IMR-90 (cell line): Measurements from ENCODE around the gene TSPAN3. TPM values are rescaled to one million over a fixed set of nuclear protein-coding genes. Genes with fewer than 3 reads are reported as not detected.
A peak's percentile ranks its signal among the peaks of the same experiment; 100 is the strongest.

ENCODE experiments used
- ATAC-seq: fragments of 200-7000 bp; cut with Tn5 transposase; 2 replicates; pipeline ENCODE4 v1.9.1; 2020; ENCODE audit warnings: low read depth, mild to moderate bottlenecking, moderate library complexity
- BruUV-seq: library from RNA; stranded (reverse); fragments of 400-500 nt; replicated peaks from 2 replicates; lab custom pipeline; 2021; lab: Mats Ljungman, UMichigan
- CTCF ChIA-PET: fragments of 300-600 bp; formaldehyde crosslinking; extraction: SDS; loops from one replicate; lab custom pipeline; 2021; ENCODE audit warnings: antibody characterized with exemption; lab: Yijun Ruan, JAX
- POLR2A ChIA-PET: fragments of 300-600 bp; sonication (Branson Sonifier 250); formaldehyde crosslinking; loops from one replicate; lab custom pipeline; 2022; ENCODE audit warnings: antibody characterized with exemption; ENCODE audit not compliant: unreplicated experiment; lab: Charles Lee
- DNase-seq: peaks from one replicate; pipeline ENCODE4 v3.0.0; 2013
- H2AFZ ChIP-seq: replicated peaks from 2 replicates; pipeline ENCODE3; 2013; ENCODE audit warnings: low read length, mild to moderate bottlenecking; ENCODE audit not compliant: poor library complexity
- H2AK5ac ChIP-seq: 2 replicates; pipeline ENCODE4 v1.6.1; 2013; ENCODE audit warnings: low read depth, low read length, inconsistent platforms
- H2AK9ac ChIP-seq: replicated peaks from 2 replicates; pipeline ENCODE3; 2013; ENCODE audit warnings: mild to moderate bottlenecking, low read depth, low read length, moderate library complexity; ENCODE audit not compliant: poor library complexity
- H2BK120ac ChIP-seq: 2 replicates; pipeline ENCODE4 v1.6.1; 2013; ENCODE audit warnings: low read depth, low read length, inconsistent platforms
- H2BK15ac ChIP-seq: 3 replicates; pipeline ENCODE4 v1.6.1; 2013; ENCODE audit warnings: low read depth, low read length, inconsistent platforms
- H2BK20ac ChIP-seq: 2 replicates; pipeline ENCODE4 v1.6.1; 2013; ENCODE audit warnings: low read depth, mild to moderate bottlenecking, inconsistent platforms, low read length, moderate library complexity
- H2BK5ac ChIP-seq: 2 replicates; pipeline ENCODE4 v1.6.1; 2013; ENCODE audit warnings: mild to moderate bottlenecking, low read depth, low read length, inconsistent platforms; ENCODE audit not compliant: poor library complexity, severe bottlenecking
- H3K14ac ChIP-seq: replicated peaks from 2 replicates; pipeline ENCODE4 v1.6.1; 2013; ENCODE audit warnings: low read depth, low read length, inconsistent platforms
- H3K18ac ChIP-seq: 2 replicates; pipeline ENCODE4 v1.6.1; 2013; ENCODE audit warnings: low read depth, low read length, control low read depth
- H3K23ac ChIP-seq: 2 replicates; pipeline ENCODE4 v1.6.1; 2013; ENCODE audit warnings: low read depth, low read length, inconsistent platforms
- H3K27ac ChIP-seq: 2 replicates; pipeline ENCODE4 v1.5.1; 2013; ENCODE audit warnings: mild to moderate bottlenecking, control low read depth, low read length; ENCODE audit not compliant: insufficient read depth
- H3K27me3 ChIP-seq: 2 replicates; pipeline ENCODE4 v1.6.1; 2013; ENCODE audit warnings: low read length; ENCODE audit not compliant: control insufficient read depth, insufficient read depth
- H3K36me3 ChIP-seq: 2 replicates; pipeline ENCODE4 v1.6.1; 2013; ENCODE audit warnings: low read length, mixed read lengths; ENCODE audit not compliant: control insufficient read depth, insufficient read depth
- H3K4ac ChIP-seq: 2 replicates; pipeline ENCODE4 v1.6.1; 2013; ENCODE audit warnings: low read depth, low read length, inconsistent platforms
- H3K4me1 ChIP-seq: 2 replicates; pipeline ENCODE4 v1.6.1; 2013; ENCODE audit warnings: low read length, mixed read lengths; ENCODE audit not compliant: control insufficient read depth, insufficient read depth
- H3K4me2 ChIP-seq: 2 replicates; pipeline ENCODE4 v1.6.1; 2013; ENCODE audit warnings: low read depth, mild to moderate bottlenecking, control low read depth, low read length, moderate library complexity
- H3K4me3 ChIP-seq: 2 replicates; pipeline ENCODE4 v1.5.1; 2013; ENCODE audit warnings: low read depth, mild to moderate bottlenecking, control low read depth, low read length, moderate library complexity; ENCODE audit not compliant: insufficient read depth
- H3K56ac ChIP-seq: 2 replicates; pipeline ENCODE4 v1.6.1; 2013; ENCODE audit warnings: low read length, inconsistent platforms; ENCODE audit not compliant: insufficient read depth; ENCODE audit errors: extremely low read depth
- H3K79me1 ChIP-seq, 2 experiments: 2 replicates each; pipeline ENCODE4 v1.6.1; 2013; ENCODE audit warnings: low read length in 2 of 2, inconsistent platforms in 1 of 2, low read depth in 1 of 2
- H3K9ac ChIP-seq: 2 replicates; pipeline ENCODE4 v1.6.1; 2013; ENCODE audit warnings: low read depth, low read length, control low read depth
- H3K9me1 ChIP-seq: 2 replicates; pipeline ENCODE4 v1.6.1; 2013; ENCODE audit warnings: low read length, inconsistent platforms; ENCODE audit not compliant: insufficient read depth
- H3K9me3 ChIP-seq: 2 replicates; pipeline ENCODE4 v1.6.1; 2013; ENCODE audit warnings: low read length; ENCODE audit not compliant: control insufficient read depth, insufficient read depth
- H4K20me1 ChIP-seq: 2 replicates; pipeline ENCODE4 v1.6.1; 2013; ENCODE audit warnings: low read length, inconsistent platforms; ENCODE audit not compliant: insufficient read depth
- H4K5ac ChIP-seq: 2 replicates; pipeline ENCODE4 v1.6.1; 2013; ENCODE audit warnings: mild to moderate bottlenecking, low read depth, low read length, control low read depth
- H4K8ac ChIP-seq, 2 experiments: 2 replicates each; pipeline ENCODE4 v1.6.1; 2013; ENCODE audit warnings: low read depth in 2 of 2, low read length in 2 of 2, control low read depth in 1 of 2, inconsistent platforms in 1 of 2
- H4K91ac ChIP-seq: 2 replicates; pipeline ENCODE4 v1.6.1; 2013; ENCODE audit warnings: low read depth, low read length, inconsistent platforms; ENCODE audit not compliant: insufficient read depth
- CEBPB ChIP-seq: IDR thresholded peaks from 2 replicates; pipeline ENCODE4 v1.6.1; 2012; ENCODE audit warnings: low read depth, low read length, improper control_type of control experiment
- CHD1 ChIP-seq: IDR thresholded peaks from 2 replicates; pipeline ENCODE4 v1.6.1; 2012; ENCODE audit warnings: low read depth, low read length, improper control_type of control experiment
- FOS ChIP-seq: fragments of 150-350 bp; IDR thresholded peaks from 2 replicates; pipeline ENCODE4 v1.6.1; 2016; ENCODE audit warnings: low read depth, low read length
- MAZ ChIP-seq: IDR thresholded peaks from 2 replicates; pipeline ENCODE4 v1.6.1; 2012; ENCODE audit warnings: low read depth, mild to moderate bottlenecking, low read length, improper control_type of control experiment, moderate library complexity, borderline replicate concordance
- MXI1 ChIP-seq: IDR thresholded peaks from 2 replicates; pipeline ENCODE4 v1.6.1; 2012; ENCODE audit warnings: low read depth, mild to moderate bottlenecking, low read length, moderate library complexity, borderline replicate concordance
- NFE2L2 ChIP-seq: fragments of 150-350 bp; IDR thresholded peaks from 2 replicates; pipeline ENCODE4 v1.6.1; 2016; ENCODE audit warnings: low read depth, mild to moderate bottlenecking, low read length
- RAD21 ChIP-seq: IDR thresholded peaks from 2 replicates; pipeline ENCODE4 v1.6.1; 2012; ENCODE audit warnings: low read length, improper control_type of control experiment
- RCOR1 ChIP-seq: IDR thresholded peaks from 2 replicates; pipeline ENCODE4 v1.6.1; 2012; ENCODE audit warnings: mild to moderate bottlenecking, low read length, improper control_type of control experiment; ENCODE audit not compliant: insufficient replicate concordance
- RFX5 ChIP-seq: IDR thresholded peaks from 2 replicates; pipeline ENCODE4 v1.8.0; 2012; ENCODE audit warnings: low read depth, mild to moderate bottlenecking, low read length, moderate library complexity
- WGBS, 2 experiments: methylation state at CpG; one replicate each; pipeline versions ENCODE4 v1.1.5 to v1.1.7; 2013; ENCODE audit warnings: missing lambda C conversion rate in 2 of 2; ENCODE audit not compliant: insufficient read length in 1 of 2; ENCODE audit errors: extremely low coverage in 2 of 2; 5-methylcytosine and 5-hydroxymethylcytosine counted together
- dilution Hi-C: fragments of 300-500 bp; cut with HindIII; formaldehyde crosslinking; loops from one replicate; pipeline ENCODE4 v1.14.3; 2018; ENCODE audit warnings: low sequenced_read_pairs; ENCODE audit not compliant: unreplicated experiment
- in situ Hi-C: fragments of 300-500 bp; cut with MboI; formaldehyde crosslinking; loops from 3 replicates; pipeline ENCODE4 v1.14.3; 2019; ENCODE audit warnings: low sequenced_read_pairs, inconsistent platforms, mixed read lengths
- intact Hi-C: fragments of 100-400 bp; cut with micrococcal nuclease; formaldehyde crosslinking; loops from 2 replicates; pipeline ENCODE4 v1.10.0; 2022
- polyA plus RNA-seq, 3 experiments: library from polyadenylated mRNA; depleted of rRNA; stranded (reverse); fragments of >200 nt; gene quantifications; 2 replicates each; pipeline ENCODE4 v1.2.3, GENCODE V29; 2012; ENCODE audit warnings: low replicate concordance in 1 of 3
- total RNA-seq: library from RNA; depleted of rRNA; stranded (reverse); fragments of >200 nt; gene quantifications from 2 replicates; pipeline ENCODE4 v1.2.3, GENCODE V29; 2012
- TF ChIP-seq, protein P1 (sequence below): conservative IDR thresholded peaks from 2 replicates; pipeline ENCODE4 v1.5.1; 2012; ENCODE audit warnings: mild to moderate bottlenecking, low read depth, low read length, improper control_type of control experiment

TSPAN3 gene
- total and polyA plus RNA-seq, 2 of the 4 experiments (the other 2 are of a cell fraction) = 270 to 295 TPM

DNA sequence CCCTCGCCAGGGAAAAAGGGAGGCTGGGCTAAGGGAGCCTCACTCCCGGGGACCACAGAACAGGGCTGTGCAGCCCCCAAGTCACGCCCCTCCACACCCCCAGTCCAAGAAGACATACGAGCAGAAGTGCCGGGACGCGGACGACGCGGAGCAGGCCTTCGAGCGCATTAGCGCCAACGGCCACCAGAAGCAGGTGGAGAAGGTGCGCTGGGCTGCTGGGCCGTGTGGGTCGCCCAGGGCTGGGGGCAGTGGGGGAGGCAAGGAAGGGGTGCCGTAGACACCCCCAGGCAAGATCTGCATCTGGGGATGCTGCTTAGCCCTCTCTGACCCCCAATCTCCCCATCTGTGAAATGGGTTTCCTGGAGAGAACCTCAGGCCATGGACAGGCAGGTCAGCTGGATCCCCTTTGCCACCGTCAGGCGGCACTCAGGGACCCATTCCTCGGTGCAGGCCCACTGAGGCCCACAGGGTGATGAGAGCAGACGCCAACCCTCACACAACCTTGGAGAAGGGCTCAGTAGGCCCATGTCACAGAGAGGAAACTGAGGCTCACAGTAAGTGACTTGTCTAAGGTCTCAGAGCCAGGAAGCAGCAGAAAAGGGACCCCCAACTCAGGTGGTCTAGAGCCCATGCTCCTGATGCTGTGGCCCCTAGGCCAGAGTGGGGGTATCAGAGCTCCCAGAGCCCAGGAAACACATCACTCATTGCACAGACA, 42.3 kb downstream of the TSPAN3 start:
- no peaks in the 10 kb centered on the region; the same call in 1 of the 2 replicates for H3K9me1 ChIP-seq
- CTCF ChIA-PET = no interaction called here
- no peaks in the 10 kb centered on the region for H3K9me3 ChIP-seq
- no peak overlapping the region for H4K5ac ChIP-seq
- BruUV-seq = no TSS peak
- H4K91ac ChIP-seq = no peak overlapping the region
- DNase-seq = no peak
- no peak overlapping the region for H3K14ac ChIP-seq
- POLR2A ChIA-PET = no interaction called here
- no peak overlapping the region for H2BK120ac ChIP-seq
- WGBS, 2 experiments = no CpG with 5 or more reads among the region's 22 CpGs
- intact Hi-C loops = no loop called here
- no peak for ATAC-seq
- H2BK15ac ChIP-seq = no peak overlapping the region
- H3K18ac ChIP-seq = no peak overlapping the region
- dilution Hi-C loops = no loop called here
- H3K23ac ChIP-seq = no peak overlapping the region
- H2BK20ac ChIP-seq = no peak overlapping the region
- no peak overlapping the region for H2AK5ac ChIP-seq
- H4K8ac ChIP-seq = no peak overlapping the region
- no peak overlapping the region for H2AK9ac ChIP-seq
- no peak overlapping the region for H3K27ac ChIP-seq
- no peak overlapping the region for H3K9ac ChIP-seq
- H3K4me2 ChIP-seq = peak overlapping the region; percentile 25; the same call in 1 of the 2 replicates
- H2BK5ac ChIP-seq = no peak overlapping the region
- H3K56ac ChIP-seq = no peak overlapping the region
- TF ChIP-seq CEBPB (no peak), FOS (no peak), CHD1 (no peak), NFE2L2 (no peak), MXI1 (no peak), RAD21 (no peak), RCOR1 (no peak), RFX5 (no peak), MAZ (no peak)
- TF ChIP-seq, protein P1, sequence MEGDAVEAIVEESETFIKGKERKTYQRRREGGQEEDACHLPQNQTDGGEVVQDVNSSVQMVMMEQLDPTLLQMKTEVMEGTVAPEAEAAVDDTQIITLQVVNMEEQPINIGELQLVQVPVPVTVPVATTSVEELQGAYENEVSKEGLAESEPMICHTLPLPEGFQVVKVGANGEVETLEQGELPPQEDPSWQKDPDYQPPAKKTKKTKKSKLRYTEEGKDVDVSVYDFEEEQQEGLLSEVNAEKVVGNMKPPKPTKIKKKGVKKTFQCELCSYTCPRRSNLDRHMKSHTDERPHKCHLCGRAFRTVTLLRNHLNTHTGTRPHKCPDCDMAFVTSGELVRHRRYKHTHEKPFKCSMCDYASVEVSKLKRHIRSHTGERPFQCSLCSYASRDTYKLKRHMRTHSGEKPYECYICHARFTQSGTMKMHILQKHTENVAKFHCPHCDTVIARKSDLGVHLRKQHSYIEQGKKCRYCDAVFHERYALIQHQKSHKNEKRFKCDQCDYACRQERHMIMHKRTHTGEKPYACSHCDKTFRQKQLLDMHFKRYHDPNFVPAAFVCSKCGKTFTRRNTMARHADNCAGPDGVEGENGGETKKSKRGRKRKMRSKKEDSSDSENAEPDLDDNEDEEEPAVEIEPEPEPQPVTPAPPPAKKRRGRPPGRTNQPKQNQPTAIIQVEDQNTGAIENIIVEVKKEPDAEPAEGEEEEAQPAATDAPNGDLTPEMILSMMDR = no peak
- no peak overlapping the region for H3K4ac ChIP-seq
- H3K36me3 ChIP-seq = no peaks in the 10 kb centered on the region
- H3K79me1 ChIP-seq = no peaks in the 10 kb centered on the region
- H4K20me1 ChIP-seq = no peaks in the 10 kb centered on the region
- no peak overlapping the region for H3K4me3 ChIP-seq
- in situ Hi-C loops = loop anchor here (10.0 kb wide), 1 partner anchor 516 kb away; no protein-coding TSS in a partner anchor
- H2AFZ ChIP-seq = peak overlapping the region; percentile 84
- H3K4me1 ChIP-seq = no peaks in the 10 kb centered on the region
- no peaks in the 10 kb centered on the region; the same call in 1 of the 2 replicates for H3K27me3 ChIP-seq
